ENCODE measurements around the gene ZNF335. TPM values are rescaled to one million over a fixed set of nuclear protein-coding genes. Genes with fewer than 3 reads are reported as not detected.
A peak's percentile ranks its signal among the peaks of the same experiment; 100 is the strongest.
"Not testable (repeated sequence)": the region's sequence is repeated elsewhere in the genome, so short reads cannot be mapped to it uniquely, and the experiment has no call there.

ZNF335 gene
- total and polyA plus RNA-seq, 12 donors = 4.9 to 13.1 (median 7.3) TPM

- Histone ChIP-seq H3K9me3 (no peaks in the 10 kb centered on the region), H3K36me3 (peaks cover 0 to 36% (median 27%) of the 10 kb centered on the region in 9 donors), H3K27ac (peak within 1 kb of the TSS; percentile 99 to 100 (median 100)), H3K4me1 (peaks cover 0 to 38% (median 23%) of the 10 kb centered on the region in 9 donors), H3K4me3 (peak within 1 kb of the TSS; percentile 64 to 100 (median 96)), H3K27me3 (no peaks in the 10 kb centered on the region)
- peak; percentile 88 to 94 (median 92) for ATAC-seq
- WGBS, 2 donors = 0 to 1% methylated on average over 81 to 91 of the region's 102 CpGs
- intact Hi-C loops (cut with DNase I) = loop anchor here in 6 of 10 donors (1.0 to 10.0 kb wide), 6 partner anchors 24 to 110 kb away; partner anchors contain the start of genes CTSA (in 5 of the 6), NEURL2 (in 5 of the 6), TNNC2 (in 1 of the 6) and ZNF335 (in 1 of the 6)
- peak in 2 of 9 donors; percentile 6 to 13 for TF ChIP-seq CTCF (IDR thresholded peaks at IDR 0.05)
- peak; percentile 98 to 99 for DNase-seq
These were observed 37.2 kb downstream of the ZNF335 start, which contains the start of gene PCIF1 for GRCh38 chr20:45934586-45935415. Gene PCIF1, plus strand, starts transcription at chr20:45934683. Its CDS starts 4,317 bp downstream, at chr20:45939000.

DNA sequence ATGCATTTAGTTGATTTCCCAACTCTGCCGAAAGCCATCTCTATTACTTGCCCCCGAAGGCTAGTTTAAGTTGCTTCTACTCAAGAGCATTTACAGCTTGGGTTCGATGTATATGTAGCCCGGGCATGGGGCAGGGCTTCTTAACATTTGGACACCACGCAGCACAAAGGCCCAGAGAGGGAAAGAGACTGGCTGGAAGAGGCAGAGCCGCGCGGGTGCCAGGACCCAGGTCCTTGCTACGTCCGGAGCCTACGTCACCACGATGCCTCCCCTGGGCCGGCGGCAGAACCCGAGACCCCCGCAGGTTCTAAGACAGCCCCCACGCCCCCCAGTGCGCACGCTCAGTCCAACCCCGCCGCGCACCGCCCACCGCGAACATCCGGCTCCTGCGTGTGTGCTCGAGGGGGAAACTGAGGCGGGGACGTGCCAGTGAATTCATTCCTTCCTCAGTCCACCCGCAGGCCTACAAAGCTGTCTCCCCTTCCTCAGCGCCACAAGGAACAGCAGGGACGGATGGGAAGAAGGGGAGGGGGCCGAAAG lies 37.9 kb downstream of the ZNF335 start:
- peak; percentile 74 to 81 for DNase-seq
- no peak for TF ChIP-seq CTCF (IDR thresholded peaks at IDR 0.05)
- peak; percentile 6 to 66 (median 46) for ATAC-seq
- Histone ChIP-seq H3K9me3 (no peaks in the 10 kb centered on the region), H3K36me3 (peaks cover 0 to 29% (median 20%) of the 10 kb centered on the region in 9 donors), H3K27me3 (no peaks in the 10 kb centered on the region), H3K27ac (peak overlapping the region; percentile 99 to 100 (median 100)), H3K4me3 (peak overlapping the region; percentile 53 to 100 (median 96)), H3K4me1 (peaks cover 0 to 38% (median 23%) of the 10 kb centered on the region in 9 donors)
- 0 to 1% methylated on average over 34 of the region's 34 CpGs for WGBS, 2 donors
- intact Hi-C loops (cut with DNase I) = loop anchor here in 6 of 10 donors (2.0 to 10.0 kb wide), 5 partner anchors 23 to 109 kb away; partner anchors contain the start of genes CTSA (in 5 of the 6), NEURL2 (in 5 of the 6), TNNC2 (in 1 of the 6) and ZNF335 (in 1 of the 6)

GRCh38 chr20:45933266-45934045 lies 38.5 kb downstream of the ZNF335 start:
- H3K36me3 ChIP-seq = peaks cover 0 to 23% (median 14%) of the 10 kb centered on the region in 9 donors
- intact Hi-C loops (cut with DNase I) = loop anchor here in 7 of 10 donors (2.0 to 10.0 kb wide), 6 partner anchors 23 to 109 kb away; partner anchors contain the start of genes CTSA (in 5 of the 7), NEURL2 (in 5 of the 7), TNNC2 (in 1 of the 7) and ZNF335 (in 1 of the 7)
- peak; percentile 67 to 81 for DNase-seq
- TF ChIP-seq CTCF (IDR thresholded peaks at IDR 0.05) = peak in 8 of 9 donors; percentile 9 to 61 (median 30)
- H3K9me3 ChIP-seq = no peaks in the 10 kb centered on the region
- peak; percentile 19 to 65 (median 52) for ATAC-seq
- H3K27ac ChIP-seq = peak overlapping the region; percentile 99 to 100 (median 100)
- no peaks in the 10 kb centered on the region for H3K27me3 ChIP-seq
- WGBS, 2 donors = 24% methylated on average over 22 of the region's 22 CpGs
- peak overlapping the region; percentile 53 to 100 (median 96) for H3K4me3 ChIP-seq
- H3K4me1 ChIP-seq = peaks cover 0 to 38% (median 23%) of the 10 kb centered on the region in 9 donors

- H3K4me1 ChIP-seq = peaks cover 0 to 26% (median 19%) of the 10 kb centered on the region in 9 donors
- not testable (repeated sequence) for H3K27me3 ChIP-seq, DNase-seq, ATAC-seq, H3K9me3 ChIP-seq, H3K36me3 ChIP-seq, H3K4me3 ChIP-seq, H3K27ac ChIP-seq
- WGBS, 2 donors = 94% methylated on average over 17 of the region's 17 CpGs
- intact Hi-C loops (cut with DNase I) = loop anchor here in 2 of 10 donors (2.0 to 10.0 kb wide), 2 partner anchors 39 to 107 kb away; partner anchors contain the start of gene TNNC2 (in 1 of the 2)
These were observed 40.3 kb downstream of the ZNF335 start for GRCh38 chr20:45931680-45932079.

Measured in heart right ventricle (tissue), 16 donors.